ENCODE measurements around the gene NBEAL1. TPM values are rescaled to one million over a fixed set of nuclear protein-coding genes. Genes with fewer than 3 reads are reported as not detected.
"Not testable (repeated sequence)": the region's sequence is repeated elsewhere in the genome, so short reads cannot be mapped to it uniquely, and the experiment has no call there.

NBEAL1 gene
- total RNA-seq, 1 donor from 2014 or later: 29.0 TPM

- Mint-ChIP-seq H3K4me1 (ENCODE audit: unreplicated experiment) (no peaks in the 10 kb centered on the region), H3K9me3 (ENCODE audit: unreplicated experiment) (no peaks in the 10 kb centered on the region), H3K27me3 (ENCODE audit: unreplicated experiment) (no peaks in the 10 kb centered on the region), H3K4me3 (ENCODE audit: unreplicated experiment) (no peak overlapping the region), H3K36me3 (ENCODE audit: unreplicated experiment) (no peaks in the 10 kb centered on the region), H3K27ac (ENCODE audit: unreplicated experiment) (no peak overlapping the region)
- TF ChIP-seq CTCF (IDR thresholded peaks at IDR 0.05): no peak
- no peak for DNase-seq (ENCODE audit: extremely low spot score, unreplicated experiment)
These were observed 24.9 kb upstream of the NBEAL1 start for GRCh38 chr2:202989749-202990148.

- H3K4me1 Mint-ChIP-seq (ENCODE audit: unreplicated experiment): no peaks in the 10 kb centered on the region
- H3K27me3 Mint-ChIP-seq (ENCODE audit: unreplicated experiment): no peaks in the 10 kb centered on the region
- no peak for TF ChIP-seq CTCF (IDR thresholded peaks at IDR 0.05)
- no peak for DNase-seq (ENCODE audit: extremely low spot score, unreplicated experiment)
- H3K9me3 Mint-ChIP-seq (ENCODE audit: unreplicated experiment): no peaks in the 10 kb centered on the region
- H3K4me3 Mint-ChIP-seq (ENCODE audit: unreplicated experiment): no peak overlapping the region
- H3K36me3 Mint-ChIP-seq (ENCODE audit: unreplicated experiment): no peaks in the 10 kb centered on the region
- no peak overlapping the region for H3K27ac Mint-ChIP-seq (ENCODE audit: unreplicated experiment)
These were observed 24.2 kb upstream of the NBEAL1 start for GRCh38 chr2:202990501-202990900.

GRCh38 chr2:202997113-202997512, 17.6 kb upstream of the NBEAL1 start:
- H3K36me3 Mint-ChIP-seq (ENCODE audit: unreplicated experiment); H3K27ac Mint-ChIP-seq (ENCODE audit: unreplicated experiment); H3K4me1 Mint-ChIP-seq (ENCODE audit: unreplicated experiment); H3K27me3 Mint-ChIP-seq (ENCODE audit: unreplicated experiment); H3K4me3 Mint-ChIP-seq (ENCODE audit: unreplicated experiment); DNase-seq (ENCODE audit: extremely low spot score, unreplicated experiment); H3K9me3 Mint-ChIP-seq (ENCODE audit: unreplicated experiment): not testable (repeated sequence)

- H3K27ac Mint-ChIP-seq (ENCODE audit: unreplicated experiment): no peak overlapping the region
- H3K4me1 Mint-ChIP-seq (ENCODE audit: unreplicated experiment): no peaks in the 10 kb centered on the region
- H3K4me3 Mint-ChIP-seq (ENCODE audit: unreplicated experiment): no peak overlapping the region
- no peaks in the 10 kb centered on the region for H3K9me3 Mint-ChIP-seq (ENCODE audit: unreplicated experiment)
- H3K36me3 Mint-ChIP-seq (ENCODE audit: unreplicated experiment): no peaks in the 10 kb centered on the region
- TF ChIP-seq CTCF (IDR thresholded peaks at IDR 0.05): no peak
- peaks cover 9% of the 10 kb centered on the region for H3K27me3 Mint-ChIP-seq (ENCODE audit: unreplicated experiment)
- no peak for DNase-seq (ENCODE audit: extremely low spot score, unreplicated experiment)
These were observed 12.4 kb upstream of the NBEAL1 start for GRCh38 chr2:203002054-203002821.

GRCh38 chr2:203003716-203004115, 11.0 kb upstream of the NBEAL1 start:
- H3K4me1 Mint-ChIP-seq (ENCODE audit: unreplicated experiment): no peaks in the 10 kb centered on the region
- no peak overlapping the region for H3K27ac Mint-ChIP-seq (ENCODE audit: unreplicated experiment)
- H3K4me3 Mint-ChIP-seq (ENCODE audit: unreplicated experiment): no peak overlapping the region
- TF ChIP-seq CTCF (IDR thresholded peaks at IDR 0.05): no peak
- no peaks in the 10 kb centered on the region for H3K9me3 Mint-ChIP-seq (ENCODE audit: unreplicated experiment)
- no peak for DNase-seq (ENCODE audit: extremely low spot score, unreplicated experiment)
- H3K36me3 Mint-ChIP-seq (ENCODE audit: unreplicated experiment): no peaks in the 10 kb centered on the region
- H3K27me3 Mint-ChIP-seq (ENCODE audit: unreplicated experiment): peaks cover 12% of the 10 kb centered on the region
